HCT116 (cell line): ENCODE measurements around the gene SLC44A4. TPM values are rescaled to one million over a fixed set of nuclear protein-coding genes. Genes with fewer than 3 reads are reported as not detected.
A peak's percentile ranks its signal among the peaks of the same experiment; 100 is the strongest.

Experiments used
- ATAC-seq: fragments of 200-7000 bp; cut with Tn5 transposase; 2 replicates; pipeline ENCODE4 v1.9.1; 2020; ENCODE audit warnings: mild to moderate bottlenecking, moderate library complexity
- BruUV-seq: library from RNA; stranded (reverse); fragments of 400-500 nt; replicated peaks from 2 replicates; lab custom pipeline; 2021; lab: Mats Ljungman, UMichigan
- CTCF ChIA-PET: fragments of 300-600 bp; sonication (Branson Sonifier 250); formaldehyde crosslinking; loops from one replicate; lab custom pipeline; 2021; ENCODE audit warnings: antibody characterized with exemption; lab: Charles Lee
- POLR2A ChIA-PET: fragments of 300-600, 350-600 bp; sonication (Branson Sonifier 250); formaldehyde crosslinking; loops from one replicate; lab custom pipeline; 2021; ENCODE audit warnings: antibody characterized with exemption; lab: Charles Lee
- RAD21 ChIA-PET, 2 experiments: fragments of 300-600 bp; sonication (Branson Sonifier 250); formaldehyde crosslinking; loops; one replicate each; lab custom pipeline; 2023; ENCODE audit warnings: low total read pairs in 2 of 2; ENCODE audit not compliant: uncharacterized antibody in 2 of 2, unreplicated experiment in 2 of 2, low non-redundant PET in 1 of 2; lab: Charles Lee
- DNase-seq: peaks from one replicate; pipeline ENCODE4 v3.0.0-alpha.2; 2010; ENCODE audit warnings: low read depth, low spot score
- H2AFZ ChIP-seq: fragments of 200-600 bp; shearing (Covaris generic), sonication (generic); 2 replicates; pipeline ENCODE4 v1.6.1; 2017; ENCODE audit warnings: low read depth, mixed run types, mixed read lengths, antibody characterized with exemption, low read length; ENCODE audit not compliant: poor library complexity, severe bottlenecking
- H3K27ac ChIP-seq: 2 replicates; pipeline ENCODE4 v1.5.1; 2012; ENCODE audit warnings: low read depth, low read length
- H3K27me3 ChIP-seq: fragments of 200-600 bp; sonication (generic); 2 replicates; pipeline ENCODE4 v1.6.1; 2016; ENCODE audit warnings: mixed run types, low read length, mixed read lengths; ENCODE audit not compliant: insufficient read depth
- H3K36me3 ChIP-seq, 2 experiments: fragments of 200-500 bp in 1 of 2; fragments of 200-600 bp in 1 of 2; sonication (Bioruptor generic) in 1 of 2; sonication (generic) in 1 of 2; 2 replicates each; pipeline versions ENCODE4 v1.5.1 to v1.6.1; 2014 to 2016; ENCODE audit warnings: low read length in 2 of 2, inconsistent platforms in 1 of 2, mixed read lengths in 1 of 2, mixed run types in 1 of 2; ENCODE audit not compliant: insufficient read depth in 2 of 2, control insufficient read depth in 1 of 2
- H3K4me1 ChIP-seq, 2 experiments: fragments of 200-600 bp in 1 of 2; sonication (generic) in 1 of 2; 2 replicates each; pipeline versions ENCODE4 v1.5.1 to v1.6.1; 2012 to 2017; ENCODE audit warnings: low read length in 2 of 2, inconsistent platforms in 1 of 2, mild to moderate bottlenecking in 1 of 2, mixed read lengths in 1 of 2, mixed run types in 1 of 2, moderate library complexity in 1 of 2; ENCODE audit not compliant: insufficient read depth in 2 of 2, control insufficient read depth in 1 of 2
- H3K4me2 ChIP-seq: fragments of 200-600 bp; sonication (generic); 2 replicates; pipeline ENCODE4 v1.6.1; 2017; ENCODE audit warnings: mixed run types, low read length, mixed read lengths
- H3K4me3 ChIP-seq, 2 experiments: fragments of 200-600 bp in 1 of 2; sonication (generic) in 1 of 2; replicated peaks in 1 of 2; 2 replicates each; pipeline ENCODE4 v1.5.1; 2011 to 2016; ENCODE audit warnings: low read length in 2 of 2, control low read depth in 1 of 2, low read depth in 1 of 2, mild to moderate bottlenecking in 1 of 2, mixed read lengths in 1 of 2, mixed run types in 1 of 2
- H3K79me2 ChIP-seq: fragments of 200-600 bp; sonication (generic); 2 replicates; pipeline ENCODE4 v1.6.1; 2017; ENCODE audit warnings: mild to moderate bottlenecking, mixed run types, low read length, moderate library complexity, mixed read lengths; ENCODE audit not compliant: insufficient read depth
- H3K9ac ChIP-seq: fragments of 200-600 bp; sonication (generic); 2 replicates; pipeline ENCODE4 v1.6.1; 2016; ENCODE audit warnings: low read length, mixed read lengths
- H3K9me2 ChIP-seq: fragments of 200-600 bp; sonication (generic), shearing (Covaris generic); 2 replicates; pipeline ENCODE4 v1.6.1; 2017; ENCODE audit warnings: mixed run types, mild to moderate bottlenecking, moderate library complexity; ENCODE audit not compliant: insufficient read depth
- H3K9me3 ChIP-seq, 2 experiments: fragments of 200-500 bp in 1 of 2; fragments of 200-600 bp in 1 of 2; sonication (Bioruptor generic) in 1 of 2; sonication (generic) in 1 of 2; 2 replicates each; pipeline ENCODE4 v1.6.1; 2014 to 2017; ENCODE audit warnings: low read length in 2 of 2, mixed read lengths in 2 of 2, inconsistent platforms in 1 of 2, low read depth in 1 of 2, mild to moderate bottlenecking in 1 of 2, mixed run types in 1 of 2, moderate library complexity in 1 of 2; ENCODE audit not compliant: control insufficient read depth in 1 of 2, insufficient read depth in 1 of 2
- H4K20me1 ChIP-seq: fragments of 200-600 bp; sonication (generic), shearing (Covaris generic); 2 replicates; pipeline ENCODE4 v1.6.1; 2017; ENCODE audit warnings: mixed run types, mild to moderate bottlenecking, moderate library complexity; ENCODE audit not compliant: insufficient read depth
- ATF3 ChIP-seq: IDR thresholded peaks from 2 replicates; pipeline ENCODE4 v1.6.1; 2012
- CBX3 ChIP-seq: IDR thresholded peaks from 2 replicates; pipeline ENCODE4 v1.6.1; 2012; ENCODE audit warnings: low read depth
- CEBPB ChIP-seq: IDR thresholded peaks from 2 replicates; pipeline ENCODE4 v1.6.1; 2012; ENCODE audit warnings: low read depth
- CTCF ChIP-seq, 3 experiments: fragments of 200-600 bp in 1 of 3; sonication (generic) in 1 of 3; IDR thresholded peaks in 2 of 3; conservative IDR thresholded peaks in 1 of 3; 2 replicates each; pipeline ENCODE4 v1.5.1; 2012 to 2017; ENCODE audit warnings: low read depth in 2 of 3, low read length in 2 of 3, antibody characterized with exemption in 1 of 3, borderline replicate concordance in 1 of 3, control low read depth in 1 of 3, mild to moderate bottlenecking in 1 of 3, mixed read lengths in 1 of 3, mixed run types in 1 of 3, moderate library complexity in 1 of 3; ENCODE audit not compliant: insufficient read depth in 1 of 3
- EZH2 ChIP-seq: fragments of 200-600 bp; sonication (generic); IDR thresholded peaks from 2 replicates; pipeline ENCODE4 v1.6.1; 2017; ENCODE audit warnings: antibody characterized with exemption, mixed run types
- EZH2phosphoT487 ChIP-seq: fragments of 200-600 bp; IDR thresholded peaks from 2 replicates; pipeline ENCODE4 v1.6.1; 2018; ENCODE audit warnings: antibody characterized with exemption, borderline replicate concordance
- FOSL1 ChIP-seq: IDR thresholded peaks from 2 replicates; pipeline ENCODE4 v1.6.1; 2012; ENCODE audit warnings: low read depth
- JUND ChIP-seq: IDR thresholded peaks from 2 replicates; pipeline ENCODE4 v1.6.1; 2012
- POLR2A ChIP-seq: IDR thresholded peaks from 2 replicates; pipeline ENCODE4 v1.7.0; 2011; ENCODE audit warnings: borderline replicate concordance; ENCODE audit not compliant: insufficient read depth, insufficient read length; ENCODE audit errors: extremely low read depth
- POLR2AphosphoS5 ChIP-seq: IDR thresholded peaks from 2 replicates; pipeline ENCODE4 v1.6.1; 2011; ENCODE audit warnings: mild to moderate bottlenecking, low read depth, low read length, moderate library complexity
- RAD21 ChIP-seq: IDR thresholded peaks from 2 replicates; pipeline ENCODE4 v1.6.1; 2012; ENCODE audit warnings: low read depth, mild to moderate bottlenecking
- TCF7L2 ChIP-seq: IDR thresholded peaks from 2 replicates; pipeline ENCODE4 v1.7.0; 2011; ENCODE audit warnings: borderline replicate concordance, inconsistent platforms; ENCODE audit not compliant: insufficient read depth, insufficient read length; ENCODE audit errors: extremely low read depth
- ZNF274 ChIP-seq: fragments of 200-500 bp; sonication (Bioruptor generic); IDR thresholded peaks from 2 replicates; pipeline ENCODE4 v1.6.1; 2014; ENCODE audit warnings: mild to moderate bottlenecking, low read depth, low read length, inconsistent platforms
- intact Hi-C: fragments of 100-400 bp; cut with micrococcal nuclease; formaldehyde crosslinking; loops from 2 replicates; pipeline ENCODE4 v1.10.0; 2022
- total RNA-seq: library from RNA; stranded (reverse); gene quantifications from one replicate; pipeline ENCODE4 v1.2.1, GENCODE V29; 2021; ENCODE audit not compliant: unreplicated experiment
- TF ChIP-seq, protein P1 (sequence below): IDR thresholded peaks from 2 replicates; pipeline ENCODE4 v1.6.1; 2012
- TF ChIP-seq, protein P2 (sequence below): IDR thresholded peaks from 2 replicates; pipeline ENCODE4 v1.6.1; 2011; ENCODE audit warnings: mild to moderate bottlenecking, low read length, moderate library complexity; ENCODE audit not compliant: insufficient replicate concordance; ENCODE audit errors: extremely low read depth

The SLC44A4 gene
- total RNA-seq, 1 experiment from 2014 or later = 0.74 TPM

DNA sequence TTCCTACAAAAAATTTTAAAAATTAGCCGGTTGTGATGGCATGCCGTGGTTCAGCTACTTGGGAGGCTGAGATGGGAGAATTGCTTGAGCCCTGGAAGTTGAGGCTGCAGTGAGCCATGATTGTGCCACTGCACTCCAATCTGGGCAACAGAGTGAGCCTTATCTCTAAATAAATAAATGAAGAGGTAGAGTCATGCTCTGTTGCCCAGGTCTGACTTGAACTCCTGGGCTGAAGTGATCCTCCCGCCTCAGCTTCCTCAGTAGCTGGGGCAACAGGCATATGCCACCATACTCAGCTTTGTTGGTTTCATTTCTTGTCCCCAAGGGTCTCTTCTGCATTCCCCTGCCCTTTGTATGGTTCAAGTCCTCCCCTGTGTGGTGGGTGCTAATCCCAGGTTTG, 34.3 kb downstream of the SLC44A4 start:
- TF ChIP-seq POLR2A (no peak), POLR2AphosphoS5 (peak; percentile 18; the same call in 1 of the 2 replicates)
- no peak overlapping the region for H3K4me2 ChIP-seq
- H3K9me2 ChIP-seq = no peaks in the 10 kb centered on the region
- intact Hi-C loops = no loop called here
- H3K27ac ChIP-seq = no peak overlapping the region
- no peak overlapping the region for H3K4me3 ChIP-seq
- ChIA-PET RAD21 (no interaction called here), CTCF (no interaction called here), POLR2A (interaction anchor here (1.5 to 3.1 kb wide), 3 partner anchors 8 to 18 kb away, joined by 5 to 13 read pairs (median 10); partner anchors contain the start of genes HSPA1B and NEU1)
- peaks cover 7% of the 10 kb centered on the region; the same call in 1 of the 2 replicates for H4K20me1 ChIP-seq
- H3K36me3 ChIP-seq = peaks cover 3 to 9% of the 10 kb centered on the region in 2 experiments; a peak in 3 of 4 replicates
- no peak overlapping the region for H3K9ac ChIP-seq
- no peak overlapping the region for H2AFZ ChIP-seq
- no peaks in the 10 kb centered on the region for H3K27me3 ChIP-seq
- BruUV-seq = no TSS peak
- ATAC-seq (no peak), DNase-seq (no peak)
- H3K9me3 ChIP-seq = no peaks in the 10 kb centered on the region
- peaks cover 2% of the 10 kb centered on the region; the same call in 1 of the 2 replicates for H3K79me2 ChIP-seq
- peaks cover 0 to 14% of the 10 kb centered on the region in 2 experiments; a peak in 2 of 4 replicates for H3K4me1 ChIP-seq

GRCh38 chr6:31842053-31842452, 36.7 kb downstream of the SLC44A4 start:
- no peaks in the 10 kb centered on the region for H3K9me2 ChIP-seq
- no peaks in the 10 kb centered on the region for H3K9me3 ChIP-seq
- RAD21 ChIA-PET = no interaction called here
- no peak overlapping the region for H3K4me3 ChIP-seq
- H3K4me2 ChIP-seq = no peak overlapping the region
- no peaks in the 10 kb centered on the region for H3K27me3 ChIP-seq
- BruUV-seq = no TSS peak
- no peak for DNase-seq
- intact Hi-C loops = no loop called here
- no peak overlapping the region for H3K9ac ChIP-seq
- no peak for TF ChIP-seq ZNF274
- no peak for TF ChIP-seq JUND
- TF ChIP-seq ATF3 = no peak
- TF ChIP-seq, protein P1, sequence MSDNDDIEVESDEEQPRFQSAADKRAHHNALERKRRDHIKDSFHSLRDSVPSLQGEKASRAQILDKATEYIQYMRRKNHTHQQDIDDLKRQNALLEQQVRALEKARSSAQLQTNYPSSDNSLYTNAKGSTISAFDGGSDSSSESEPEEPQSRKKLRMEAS = no peak
- no peak for TF ChIP-seq RAD21
- TF ChIP-seq, protein P2, sequence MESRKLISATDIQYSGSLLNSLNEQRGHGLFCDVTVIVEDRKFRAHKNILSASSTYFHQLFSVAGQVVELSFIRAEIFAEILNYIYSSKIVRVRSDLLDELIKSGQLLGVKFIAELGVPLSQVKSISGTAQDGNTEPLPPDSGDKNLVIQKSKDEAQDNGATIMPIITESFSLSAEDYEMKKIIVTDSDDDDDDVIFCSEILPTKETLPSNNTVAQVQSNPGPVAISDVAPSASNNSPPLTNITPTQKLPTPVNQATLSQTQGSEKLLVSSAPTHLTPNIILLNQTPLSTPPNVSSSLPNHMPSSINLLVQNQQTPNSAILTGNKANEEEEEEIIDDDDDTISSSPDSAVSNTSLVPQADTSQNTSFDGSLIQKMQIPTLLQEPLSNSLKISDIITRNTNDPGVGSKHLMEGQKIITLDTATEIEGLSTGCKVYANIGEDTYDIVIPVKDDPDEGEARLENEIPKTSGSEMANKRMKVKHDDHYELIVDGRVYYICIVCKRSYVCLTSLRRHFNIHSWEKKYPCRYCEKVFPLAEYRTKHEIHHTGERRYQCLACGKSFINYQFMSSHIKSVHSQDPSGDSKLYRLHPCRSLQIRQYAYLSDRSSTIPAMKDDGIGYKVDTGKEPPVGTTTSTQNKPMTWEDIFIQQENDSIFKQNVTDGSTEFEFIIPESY = no peak
- TF ChIP-seq EZH2 = no peak
- no peak for TF ChIP-seq TCF7L2
- TF ChIP-seq EZH2phosphoT487 = no peak
- no peak for TF ChIP-seq CTCF (IDR thresholded peaks at IDR 0.05 in 2 of 3, conservative IDR thresholded peaks at IDR 0.05 in 1 of 3; ENCODE audit: borderline replicate concordance in 1 of 3, insufficient read depth in 1 of 3, low read depth in 2 of 3, low read length in 2 of 3)
- no peak for TF ChIP-seq CBX3
- no peak for TF ChIP-seq CEBPB
- no peak for TF ChIP-seq POLR2A
- TF ChIP-seq FOSL1 = no peak
- H3K27ac ChIP-seq = peak overlapping the region; percentile 25; the same call in 1 of the 2 replicates
- peaks cover 26% of the 10 kb centered on the region for H3K79me2 ChIP-seq
- peak; percentile 4 for ATAC-seq
- peaks cover 5 to 24% of the 10 kb centered on the region in 2 experiments; a peak in 3 of 4 replicates for H3K4me1 ChIP-seq
- POLR2A ChIA-PET = interaction anchor here (0.8 to 2.9 kb wide), 2 partner anchors 14 to 103 kb away, joined by 3 to 11 read pairs; partner anchors contain the start of genes HSPA1B and MSH5
- H3K36me3 ChIP-seq = peaks cover 21 to 33% of the 10 kb centered on the region in 2 experiments; a peak in 3 of 4 replicates
- peaks cover 25% of the 10 kb centered on the region for H4K20me1 ChIP-seq
- CTCF ChIA-PET = no interaction called here
- no peak overlapping the region for H2AFZ ChIP-seq
